ENCODE results near the gene NAT16. TPM values are rescaled to one million over a fixed set of nuclear protein-coding genes. Genes with fewer than 3 reads are reported as not detected.

Gene NAT16
- total and polyA plus RNA-seq, 9 of the 15 experiments (the other 6 are each of a cell fraction or from before 2014, with no cell fraction given): 0.04 TPM; not detected in 8

DNA sequence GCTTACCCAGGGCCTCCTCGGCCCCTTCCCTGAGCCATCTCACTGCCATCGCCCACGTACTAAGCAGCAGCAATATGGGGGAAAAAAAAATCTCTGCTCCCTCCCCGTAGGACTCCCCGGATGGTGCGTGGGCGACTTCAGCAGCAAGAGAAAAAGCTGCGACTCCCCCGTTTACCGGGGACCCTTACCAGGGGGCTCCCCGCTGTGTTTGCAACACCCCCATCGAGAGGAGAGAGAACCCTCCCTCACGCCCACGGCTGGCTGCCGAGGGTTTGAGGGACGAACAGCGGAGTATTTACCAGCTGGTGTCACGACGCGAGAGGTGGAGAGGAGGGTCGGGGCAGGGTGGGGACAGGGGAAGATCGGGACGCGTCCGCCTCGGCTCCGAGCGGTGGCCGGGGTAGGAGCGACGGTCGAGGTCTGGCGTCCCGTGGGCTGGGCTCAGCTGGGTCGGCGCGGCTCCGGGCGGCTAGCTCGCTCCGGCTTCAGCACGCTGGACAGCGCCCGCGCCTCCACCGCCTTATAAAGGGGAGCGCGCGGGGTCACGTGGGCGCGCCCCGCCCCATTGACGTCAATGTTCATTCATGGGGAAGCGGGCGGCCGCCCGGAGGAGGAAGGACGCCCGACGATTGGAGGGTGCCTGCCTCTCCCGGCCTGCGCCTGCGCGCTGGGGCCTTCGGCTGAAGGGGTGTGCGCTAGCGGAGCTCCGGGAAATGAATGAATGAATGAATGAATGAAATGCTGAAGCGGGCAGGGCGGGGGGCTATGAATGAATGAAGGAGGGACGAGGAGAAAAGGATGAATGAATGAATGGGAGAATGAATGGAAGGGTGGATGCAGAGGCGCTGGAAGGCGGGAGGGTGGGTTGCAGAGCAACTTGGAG, 14.8 kb downstream of the NAT16 start, which contains the start of gene VGF (continued):
- TF ChIP-seq KLF10 (CRISPR knock-in tag; IDR thresholded peaks at IDR 0.05) (no peak), TEAD4 (IDR thresholded peaks at IDR 0.05; ENCODE audit: low read length) (0 out of 2 replicates have a peak, but pooled peaks have one; percentile 30), TEAD4 (CRISPR knock-in tag; IDR thresholded peaks at IDR 0.05; ENCODE audit: borderline replicate concordance) (peak; percentile 93), ARID2 (IDR thresholded peaks at IDR 0.05) (no peak), PHF8 (IDR thresholded peaks at IDR 0.05; ENCODE audit: borderline replicate concordance, low read length) (no peak), CBX1 (IDR thresholded peaks at IDR 0.05; ENCODE audit: low read depth) (no peak), ZNF586 (CRISPR knock-in tag; conservative IDR thresholded peaks at IDR 0.05) (no peak), TAF7 (tag; IDR thresholded peaks at IDR 0.05) (no peak), SP2 (IDR thresholded peaks at IDR 0.05; ENCODE audit: extremely low read depth, low read depth, low read length, poor library complexity, severe bottlenecking) (peak; percentile 0), ZNF3 (CRISPR knock-in tag; IDR thresholded peaks at IDR 0.05) (no peak), ZNF232 (CRISPR knock-in tag; IDR thresholded peaks at IDR 0.05) (peak; percentile 98), DNMT1 (IDR thresholded peaks at IDR 0.05) (no peak), MCM7 (IDR thresholded peaks at IDR 0.05) (no peak), HNRNPH1 (optimal IDR thresholded peaks at IDR 0.05; ENCODE audit: low read depth, low read length) (no peak), GABPA (tag; conservative IDR thresholded peaks at IDR 0.05; ENCODE audit: low read depth) (no peak), HNRNPUL1 (IDR thresholded peaks at IDR 0.05; ENCODE audit: low read length) (no peak), SPI1 (IDR thresholded peaks at IDR 0.05; ENCODE audit: borderline replicate concordance, low read depth, low read length) (peak; percentile 22; the same call in 1 of the 2 replicates), ZNF561 (CRISPR knock-in tag; conservative IDR thresholded peaks at IDR 0.05) (no peak), FOSL1 (tag; conservative IDR thresholded peaks at IDR 0.05) (no peak), CHD2 (IDR thresholded peaks at IDR 0.05; ENCODE audit: low read depth, low read length) (no peak), EZH2 (IDR thresholded peaks at IDR 0.05; ENCODE audit: borderline replicate concordance, low read depth, low read length) (no peak), CREB5 (CRISPR knock-in tag; IDR thresholded peaks at IDR 0.05) (no peak)
- TF ChIP-seq, protein P1, sequence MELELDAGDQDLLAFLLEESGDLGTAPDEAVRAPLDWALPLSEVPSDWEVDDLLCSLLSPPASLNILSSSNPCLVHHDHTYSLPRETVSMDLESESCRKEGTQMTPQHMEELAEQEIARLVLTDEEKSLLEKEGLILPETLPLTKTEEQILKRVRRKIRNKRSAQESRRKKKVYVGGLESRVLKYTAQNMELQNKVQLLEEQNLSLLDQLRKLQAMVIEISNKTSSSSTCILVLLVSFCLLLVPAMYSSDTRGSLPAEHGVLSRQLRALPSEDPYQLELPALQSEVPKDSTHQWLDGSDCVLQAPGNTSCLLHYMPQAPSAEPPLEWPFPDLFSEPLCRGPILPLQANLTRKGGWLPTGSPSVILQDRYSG (tag; conservative IDR thresholded peaks at IDR 0.05; ENCODE audit: low read depth): no peak
- TF ChIP-seq, protein P2, sequence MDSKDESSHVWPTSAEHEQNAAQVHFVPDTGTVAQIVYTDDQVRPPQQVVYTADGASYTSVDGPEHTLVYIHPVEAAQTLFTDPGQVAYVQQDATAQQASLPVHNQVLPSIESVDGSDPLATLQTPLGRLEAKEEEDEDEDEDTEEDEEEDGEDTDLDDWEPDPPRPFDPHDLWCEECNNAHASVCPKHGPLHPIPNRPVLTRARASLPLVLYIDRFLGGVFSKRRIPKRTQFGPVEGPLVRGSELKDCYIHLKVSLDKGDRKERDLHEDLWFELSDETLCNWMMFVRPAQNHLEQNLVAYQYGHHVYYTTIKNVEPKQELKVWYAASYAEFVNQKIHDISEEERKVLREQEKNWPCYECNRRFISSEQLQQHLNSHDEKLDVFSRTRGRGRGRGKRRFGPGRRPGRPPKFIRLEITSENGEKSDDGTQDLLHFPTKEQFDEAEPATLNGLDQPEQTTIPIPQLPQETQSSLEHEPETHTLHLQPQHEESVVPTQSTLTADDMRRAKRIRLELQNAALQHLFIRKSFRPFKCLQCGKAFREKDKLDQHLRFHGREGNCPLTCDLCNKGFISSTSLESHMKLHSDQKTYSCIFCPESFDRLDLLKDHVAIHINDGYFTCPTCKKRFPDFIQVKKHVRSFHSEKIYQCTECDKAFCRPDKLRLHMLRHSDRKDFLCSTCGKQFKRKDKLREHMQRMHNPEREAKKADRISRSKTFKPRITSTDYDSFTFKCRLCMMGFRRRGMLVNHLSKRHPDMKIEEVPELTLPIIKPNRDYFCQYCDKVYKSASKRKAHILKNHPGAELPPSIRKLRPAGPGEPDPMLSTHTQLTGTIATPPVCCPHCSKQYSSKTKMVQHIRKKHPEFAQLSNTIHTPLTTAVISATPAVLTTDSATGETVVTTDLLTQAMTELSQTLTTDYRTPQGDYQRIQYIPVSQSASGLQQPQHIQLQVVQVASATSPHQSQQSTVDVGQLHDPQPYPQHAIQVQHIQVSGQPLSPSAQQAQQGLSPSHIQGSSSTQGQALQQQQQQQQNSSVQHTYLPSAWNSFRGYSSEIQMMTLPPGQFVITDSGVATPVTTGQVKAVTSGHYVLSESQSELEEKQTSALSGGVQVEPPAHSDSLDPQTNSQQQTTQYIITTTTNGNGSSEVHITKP (IDR thresholded peaks at IDR 0.05; ENCODE audit: partially characterized antibody): no peak
